Fibroblast of skin of abdomen (primary cell): ENCODE results near the gene PLA2G5. TPM values are rescaled to one million over a fixed set of nuclear protein-coding genes. Genes with fewer than 3 reads are reported as not detected.
"Not testable (repeated sequence)": the region's sequence is repeated elsewhere in the genome, so short reads cannot be mapped to it uniquely, and the experiment has no call there.

Experiments used
- DNase-seq: peaks from one replicate; pipeline ENCODE4 v3.0.0-alpha.2; 2013
- polyA plus RNA-seq, 2 experiments: library from polyadenylated mRNA; unstranded; fragments of 120-200 nt; gene quantifications; one replicate each; pipeline ENCODE4 v1.2.1, GENCODE V29; 2013; ENCODE audit not compliant: insufficient read length in 2 of 2

Gene PLA2G5
- polyA plus RNA-seq (2013, experiment 1 of 2; ENCODE audit: insufficient read length), result not detected
- not detected for polyA plus RNA-seq (2013, experiment 2 of 2; ENCODE audit: insufficient read length)

- DNase-seq, result peak; percentile 27
Measured at GRCh38 chr1:20069874-20070273, at the start of gene PLA2G5. Gene PLA2G5, plus strand, starts transcription at chr1:20070194. Its CDS starts 14,637 bp downstream, at chr1:20084831.

DNA sequence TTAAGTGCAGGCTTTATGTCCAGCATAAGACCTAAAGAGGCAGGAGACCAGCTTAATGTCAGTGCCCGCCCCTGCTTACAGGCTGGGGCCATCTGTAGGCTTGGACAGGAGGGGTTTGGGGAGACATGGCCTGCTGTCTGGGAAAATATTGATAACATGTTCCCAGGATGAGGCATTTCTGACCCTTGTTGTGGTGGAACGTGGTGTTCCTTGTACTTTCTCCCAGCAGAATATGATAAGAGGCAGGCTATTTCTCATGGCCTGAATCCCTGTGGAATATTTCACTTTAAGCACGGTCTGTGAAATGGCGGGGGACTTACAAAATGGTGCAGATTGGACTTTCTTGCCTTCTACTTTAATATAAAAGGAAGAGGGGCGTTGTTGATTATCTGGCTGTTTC lies 41.9 kb upstream of the PLA2G5 start:
- no peak for DNase-seq

DNA sequence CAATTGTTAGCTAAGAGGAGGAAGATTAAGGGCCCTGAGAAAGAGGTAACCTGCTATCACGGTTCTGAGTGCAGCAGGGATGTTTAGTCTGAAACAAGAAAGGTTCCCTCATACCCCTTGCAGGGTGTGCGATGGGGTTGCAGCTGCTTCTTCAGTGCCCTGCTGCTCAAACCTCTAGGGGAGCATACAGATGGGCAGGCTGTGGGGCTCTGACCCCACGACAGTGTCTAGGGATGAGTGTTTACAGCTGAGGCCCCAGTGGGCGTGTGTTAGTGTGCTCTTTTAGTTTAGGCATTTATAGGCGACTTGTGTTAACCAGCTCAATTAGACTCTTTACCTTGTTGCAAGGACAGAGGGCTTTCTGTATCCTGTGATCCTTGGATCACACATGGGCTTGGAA lies 41.3 kb upstream of the PLA2G5 start:
- no peak for DNase-seq

DNA sequence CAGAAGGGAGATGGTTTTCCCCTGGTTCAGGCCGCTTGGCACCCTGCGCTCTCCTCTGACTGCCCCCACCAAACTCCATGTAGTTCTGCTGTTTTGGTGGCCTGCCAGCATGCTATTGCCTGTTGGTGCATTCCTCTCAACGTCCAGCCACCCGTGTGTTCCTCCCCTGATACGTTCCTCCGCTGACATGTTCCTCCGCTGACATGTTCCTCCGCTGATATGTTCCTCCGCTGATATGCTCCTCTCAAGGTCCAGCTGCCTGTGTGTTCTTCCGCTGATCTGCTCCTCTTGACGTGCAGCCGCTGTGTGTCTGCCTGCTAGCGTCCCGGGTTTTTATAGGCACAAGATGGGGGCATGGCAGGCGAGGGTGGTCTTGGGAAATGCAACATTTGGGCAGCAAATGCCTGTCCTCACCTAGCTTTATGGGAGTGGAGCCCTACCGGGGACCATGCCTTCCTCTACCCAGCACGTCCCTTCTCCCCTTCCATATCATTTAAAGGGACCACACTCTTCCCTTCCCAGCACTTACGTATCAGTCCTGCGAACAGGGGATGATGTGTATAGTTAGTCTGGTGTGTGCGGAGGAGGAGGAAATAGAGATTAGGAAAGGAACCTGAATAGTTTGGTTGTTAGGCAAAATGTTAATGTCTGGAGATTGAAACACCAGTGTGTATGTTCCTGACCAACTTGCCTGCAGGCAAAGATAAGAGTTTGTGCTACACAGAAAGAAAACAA lies 40.6 kb upstream of the PLA2G5 start:
- no peak for DNase-seq

DNA sequence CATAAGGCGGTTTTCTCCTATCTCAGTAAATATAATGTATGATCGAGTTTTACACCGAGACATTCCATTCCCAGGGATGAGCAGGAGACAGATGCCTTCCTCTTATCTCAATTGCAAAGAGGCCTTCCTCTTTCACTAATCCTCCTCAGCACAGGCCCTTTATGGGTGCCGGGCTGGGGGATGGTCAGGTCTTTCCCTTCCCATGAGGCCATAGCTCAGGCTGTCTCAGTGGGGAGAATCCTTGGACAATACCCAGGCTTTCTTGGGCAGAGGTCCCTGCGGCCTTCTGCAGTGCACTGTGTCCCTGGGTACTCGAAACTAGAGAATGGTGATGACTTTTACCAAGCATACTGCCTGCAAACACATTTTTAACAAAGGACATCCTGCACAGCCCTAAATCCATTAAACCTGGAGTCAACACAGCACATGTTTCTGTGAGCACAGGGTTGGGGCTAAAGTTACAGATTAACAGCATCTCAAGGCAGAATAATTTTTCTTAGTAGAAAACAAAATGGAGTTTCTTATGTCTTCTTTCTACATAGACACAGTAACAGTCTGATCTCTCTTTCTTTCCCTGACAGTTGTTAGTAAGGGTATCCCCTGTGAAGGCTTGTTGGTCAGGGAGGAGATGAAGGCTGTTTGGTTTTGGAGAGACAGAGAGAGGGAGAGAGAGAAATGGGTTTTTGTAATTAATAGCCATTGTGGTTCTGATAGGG lies 39.4 kb upstream of the PLA2G5 start:
- not testable (repeated sequence) for DNase-seq

- no peak for DNase-seq
Measured at GRCh38 chr1:20031161-20031560, 38.8 kb upstream of the PLA2G5 start.

- no peak for DNase-seq
Measured at GRCh38 chr1:20031836-20032235, 38.2 kb upstream of the PLA2G5 start.

GRCh38 chr1:20032425-20032824 lies 37.6 kb upstream of the PLA2G5 start:
- no peak for DNase-seq

DNA sequence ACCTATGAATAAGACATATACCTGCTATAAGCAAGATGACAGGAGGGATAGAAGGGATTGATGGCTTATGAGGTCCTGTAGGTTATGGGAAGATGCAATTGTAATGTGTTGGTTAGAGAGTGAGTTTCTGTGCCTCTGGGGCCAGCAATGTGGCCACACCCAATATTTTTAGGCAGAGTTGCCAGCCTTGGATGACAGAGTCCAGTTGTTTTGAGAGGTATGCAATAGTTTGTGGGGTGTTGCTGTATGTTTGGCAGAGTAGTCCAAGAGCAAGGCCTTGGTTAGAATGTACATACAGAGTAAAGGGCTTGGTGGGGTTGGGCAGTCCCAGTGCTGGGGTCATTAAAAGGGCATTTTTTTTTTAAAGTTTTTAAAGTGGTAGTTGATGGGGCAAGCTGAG lies 36.6 kb upstream of the PLA2G5 start:
- no peak for DNase-seq

- no peak for DNase-seq
Measured at GRCh38 chr1:20035114-20035513, 34.9 kb upstream of the PLA2G5 start.

DNA sequence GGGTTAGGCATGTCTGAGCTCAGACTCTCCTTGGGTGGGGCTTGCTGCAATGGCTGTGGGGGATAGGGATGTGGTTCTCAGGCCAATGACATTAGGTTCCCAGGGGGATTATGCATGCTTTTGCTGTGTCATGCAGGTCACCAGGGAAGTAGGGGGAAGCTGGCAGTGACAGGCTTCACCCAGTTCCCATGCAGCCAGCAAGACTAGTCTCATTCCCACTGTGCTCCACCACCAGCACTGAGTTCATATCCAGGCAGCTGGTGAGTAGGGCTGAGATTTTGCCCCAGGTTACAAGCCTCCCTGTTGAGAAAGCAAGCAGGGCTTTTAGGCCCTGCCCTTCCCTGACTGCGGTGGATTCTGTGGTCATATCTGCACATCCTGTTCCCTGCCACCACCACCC lies 32.1 kb upstream of the PLA2G5 start:
- no peak for DNase-seq

DNA sequence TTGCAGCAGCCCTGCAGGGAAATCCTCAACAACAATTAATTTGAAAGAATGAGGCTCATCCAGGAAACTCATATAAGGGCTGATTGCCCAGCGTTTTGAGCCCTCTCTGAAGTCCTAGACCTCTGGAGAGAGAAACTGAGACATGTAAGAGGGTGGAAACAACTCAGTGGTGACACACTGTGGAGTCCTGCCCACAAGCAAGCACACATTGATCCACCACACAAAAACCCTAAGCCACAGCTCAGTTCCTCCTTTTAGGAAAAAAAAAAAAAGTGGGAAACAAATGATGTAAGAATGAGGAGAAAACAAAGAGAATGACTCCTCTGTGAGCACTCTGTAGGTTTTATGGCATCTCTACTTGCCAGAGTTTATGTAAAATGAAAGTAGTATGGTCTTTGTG lies 22.9 kb upstream of the PLA2G5 start:
- DNase-seq, result no peak

GRCh38 chr1:20048563-20048962 lies 21.4 kb upstream of the PLA2G5 start:
- no peak for DNase-seq

- not testable (repeated sequence) for DNase-seq
Measured at GRCh38 chr1:20049056-20049798, 20.8 kb upstream of the PLA2G5 start.

GRCh38 chr1:20051218-20051829 lies 18.7 kb upstream of the PLA2G5 start:
- DNase-seq, result no peak

DNA sequence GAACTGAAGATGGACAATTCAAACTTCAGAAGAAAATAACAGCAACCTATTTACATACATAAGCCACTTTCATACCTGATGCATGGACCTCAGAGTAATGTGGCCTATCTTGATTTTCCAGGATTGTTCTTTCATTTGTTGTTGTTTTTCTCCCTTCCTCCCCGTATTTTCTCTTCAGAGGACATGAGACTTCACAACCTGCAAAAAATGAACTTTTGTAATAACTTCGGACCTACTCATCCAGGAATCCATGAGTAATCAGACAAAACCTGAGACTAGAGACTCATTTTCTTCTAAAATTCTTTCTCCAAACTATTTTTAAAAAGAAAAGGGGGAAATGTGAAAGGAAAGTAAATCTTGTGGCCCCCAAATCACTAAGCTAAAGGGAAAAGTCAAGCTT lies 17.6 kb upstream of the PLA2G5 start:
- no peak for DNase-seq

- peak; percentile 60 for DNase-seq
Measured at GRCh38 chr1:20057886-20058420, 12.0 kb upstream of the PLA2G5 start.

DNA sequence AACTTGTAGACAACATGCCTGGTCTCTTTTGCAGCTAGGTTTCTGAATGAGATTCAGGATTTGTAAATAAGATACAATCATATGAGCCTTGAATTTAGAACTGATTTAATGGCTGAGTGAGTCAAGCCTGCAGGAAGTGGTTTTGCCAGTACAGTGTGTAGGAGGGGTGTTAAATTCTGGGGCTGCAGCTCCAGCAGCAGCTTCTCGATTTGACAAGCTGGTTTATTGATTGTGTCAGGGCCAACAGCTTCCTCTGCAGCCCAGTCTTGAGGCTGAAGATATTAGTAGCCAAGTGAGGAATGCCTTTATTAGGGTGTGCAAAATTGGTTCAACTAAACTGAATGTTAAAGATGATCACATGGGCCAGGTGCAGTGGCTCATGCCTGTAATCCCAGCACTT lies 11.5 kb upstream of the PLA2G5 start:
- DNase-seq, result peak; percentile 90

GRCh38 chr1:20059847-20060246 lies 10.1 kb upstream of the PLA2G5 start:
- DNase-seq, result no peak

- DNase-seq, result not testable (repeated sequence)
Measured at GRCh38 chr1:20060791-20061190, 9.2 kb upstream of the PLA2G5 start.

DNA sequence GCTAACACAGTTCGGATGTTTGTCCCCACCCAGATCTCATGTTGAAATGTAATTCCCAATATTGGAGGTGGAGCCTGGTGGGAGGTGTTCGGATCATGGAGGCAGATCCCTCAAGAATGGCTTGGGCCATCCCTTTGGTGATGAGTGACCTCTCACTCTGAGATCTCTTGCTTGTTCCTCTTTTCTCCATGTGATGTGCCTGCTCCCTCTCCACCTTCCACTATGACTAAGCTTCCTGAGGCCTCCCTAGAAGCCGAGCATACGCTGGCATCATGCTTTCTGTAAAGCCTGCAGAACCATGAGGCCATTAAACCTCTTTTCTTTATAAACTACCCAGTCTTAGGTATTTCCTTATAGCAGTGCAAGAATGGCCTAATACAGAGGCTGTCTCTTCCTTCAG lies 8.1 kb upstream of the PLA2G5 start:
- DNase-seq, result no peak

DNA sequence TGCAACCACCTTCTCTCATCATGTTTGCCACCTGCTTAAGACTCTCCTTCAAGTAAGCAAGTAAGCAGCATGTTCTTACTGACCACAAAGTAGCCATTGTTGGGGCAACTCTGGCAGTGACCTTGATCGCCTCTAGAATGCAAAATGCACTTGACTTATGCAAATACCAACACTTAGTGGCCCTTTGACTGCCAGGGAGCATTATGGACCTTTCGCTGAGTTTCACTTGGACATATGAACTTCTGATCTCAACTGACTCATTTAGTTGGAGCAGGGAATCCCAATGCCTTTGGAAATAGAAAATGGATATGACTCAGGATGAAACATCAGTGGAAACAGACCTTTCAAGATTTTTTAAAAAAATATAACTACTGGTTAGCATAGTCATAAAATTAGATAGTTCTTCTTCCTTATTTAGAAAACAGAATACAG lies 6.1 kb upstream of the PLA2G5 start:
- peak; percentile 83 for DNase-seq

DNA sequence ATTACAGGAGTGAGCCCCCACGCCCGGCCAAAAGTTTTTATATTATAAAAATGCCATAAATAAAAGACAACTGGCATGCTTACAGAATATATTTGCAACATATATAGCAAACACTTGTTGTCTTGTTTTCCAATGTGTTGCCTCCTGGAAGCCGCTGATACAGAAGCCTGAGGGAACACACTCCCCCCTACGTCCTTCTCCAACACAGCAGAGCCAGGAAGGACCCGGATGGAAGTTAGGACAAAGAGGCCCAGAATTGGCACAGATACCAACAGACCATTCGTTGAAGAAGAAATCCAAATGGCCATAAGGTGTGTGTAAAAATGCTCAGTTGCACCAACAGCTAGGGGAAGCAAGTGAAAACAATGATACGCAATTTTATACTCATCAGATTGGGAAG lies 1.3 kb upstream of the PLA2G5 start:
- no peak for DNase-seq
